ENCODE measurements around the gene CRY2. TPM values are rescaled to one million over a fixed set of nuclear protein-coding genes. Genes with fewer than 3 reads are reported as not detected.

Gene CRY2
- total RNA-seq, 1 donor from 2014 or later = 54.2 TPM

DNA sequence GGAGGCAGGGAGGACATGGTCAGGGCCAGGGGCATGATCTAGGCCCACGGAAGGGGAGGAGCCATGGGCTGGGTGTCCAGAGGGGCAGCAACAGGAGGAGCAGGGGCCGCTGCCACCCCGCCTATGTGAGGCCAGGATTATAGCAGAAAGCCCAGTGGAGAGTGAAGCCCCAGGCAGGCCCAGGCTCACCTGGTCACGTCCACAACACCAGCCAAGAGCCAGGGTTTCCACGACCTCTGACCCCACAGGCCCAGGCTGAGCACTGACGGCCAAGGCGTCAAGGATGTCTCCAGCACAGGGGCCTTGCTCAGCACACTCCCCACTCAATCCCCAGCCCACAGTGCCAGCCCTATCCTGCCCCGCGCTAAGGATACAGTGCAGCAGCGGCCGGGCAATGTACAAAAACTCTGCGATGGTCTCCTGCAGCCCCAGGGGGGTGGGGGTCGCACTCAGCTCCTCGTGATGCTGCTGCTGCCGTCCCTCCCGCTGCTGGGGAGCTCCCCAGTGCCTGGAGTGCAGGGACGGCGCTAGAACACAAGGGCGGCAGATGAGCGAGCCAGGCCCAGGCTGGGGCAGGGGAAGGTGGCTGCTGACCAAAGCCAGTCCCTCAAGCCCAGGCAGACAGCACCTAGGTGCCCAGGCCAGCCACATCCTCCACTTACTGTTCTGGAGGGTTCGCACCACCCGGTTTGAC, 66.8 kb downstream of the CRY2 start:
- H3K27ac ChIP-seq = no peak overlapping the region
- H3K36me3 ChIP-seq = peaks cover 70% of the 10 kb centered on the region
- ATAC-seq = no peak

GRCh38 chr11:45915446-45915845, 68.2 kb downstream of the CRY2 start:
- no peak for ATAC-seq
- Histone ChIP-seq H3K9me3 (no peaks in the 10 kb centered on the region), H3K27ac (no peak overlapping the region), H3K4me3 (no peak overlapping the region), H3K27me3 (no peaks in the 10 kb centered on the region), H3K36me3 (peaks cover 56% of the 10 kb centered on the region), H3K4me1 (peaks cover 9% of the 10 kb centered on the region)
- DNase-seq = no peak
- TF ChIP-seq, protein P1, sequence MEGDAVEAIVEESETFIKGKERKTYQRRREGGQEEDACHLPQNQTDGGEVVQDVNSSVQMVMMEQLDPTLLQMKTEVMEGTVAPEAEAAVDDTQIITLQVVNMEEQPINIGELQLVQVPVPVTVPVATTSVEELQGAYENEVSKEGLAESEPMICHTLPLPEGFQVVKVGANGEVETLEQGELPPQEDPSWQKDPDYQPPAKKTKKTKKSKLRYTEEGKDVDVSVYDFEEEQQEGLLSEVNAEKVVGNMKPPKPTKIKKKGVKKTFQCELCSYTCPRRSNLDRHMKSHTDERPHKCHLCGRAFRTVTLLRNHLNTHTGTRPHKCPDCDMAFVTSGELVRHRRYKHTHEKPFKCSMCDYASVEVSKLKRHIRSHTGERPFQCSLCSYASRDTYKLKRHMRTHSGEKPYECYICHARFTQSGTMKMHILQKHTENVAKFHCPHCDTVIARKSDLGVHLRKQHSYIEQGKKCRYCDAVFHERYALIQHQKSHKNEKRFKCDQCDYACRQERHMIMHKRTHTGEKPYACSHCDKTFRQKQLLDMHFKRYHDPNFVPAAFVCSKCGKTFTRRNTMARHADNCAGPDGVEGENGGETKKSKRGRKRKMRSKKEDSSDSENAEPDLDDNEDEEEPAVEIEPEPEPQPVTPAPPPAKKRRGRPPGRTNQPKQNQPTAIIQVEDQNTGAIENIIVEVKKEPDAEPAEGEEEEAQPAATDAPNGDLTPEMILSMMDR (IDR thresholded peaks at IDR 0.05) = no peak
- intact Hi-C loops (cut with DNase I) = no loop called here

More for the DNA sequence above, 66.8 kb downstream of the CRY2 start:
- H3K9me3 ChIP-seq = no peaks in the 10 kb centered on the region
- TF ChIP-seq, protein P1 (IDR thresholded peaks at IDR 0.05) = no peak
- DNase-seq = no peak
- H3K27me3 ChIP-seq = no peaks in the 10 kb centered on the region
- intact Hi-C loops (cut with DNase I) = no loop called here
- peaks cover 9% of the 10 kb centered on the region for H3K4me1 ChIP-seq
- no peak overlapping the region for H3K4me3 ChIP-seq

GRCh38 chr11:45917286-45917622, 70.0 kb downstream of the CRY2 start:
- peaks cover 38% of the 10 kb centered on the region for H3K36me3 ChIP-seq
- H3K27ac ChIP-seq = peak overlapping the region; percentile 82
- peaks cover 8% of the 10 kb centered on the region for H3K27me3 ChIP-seq
- intact Hi-C loops (cut with DNase I) = no loop called here
- H3K9me3 ChIP-seq = no peaks in the 10 kb centered on the region
- peak overlapping the region; percentile 60 for H3K4me3 ChIP-seq
- no peak for ATAC-seq
- TF ChIP-seq, protein P1 (IDR thresholded peaks at IDR 0.05) = no peak
- DNase-seq = no peak
- H3K4me1 ChIP-seq = peaks cover 19% of the 10 kb centered on the region

DNA sequence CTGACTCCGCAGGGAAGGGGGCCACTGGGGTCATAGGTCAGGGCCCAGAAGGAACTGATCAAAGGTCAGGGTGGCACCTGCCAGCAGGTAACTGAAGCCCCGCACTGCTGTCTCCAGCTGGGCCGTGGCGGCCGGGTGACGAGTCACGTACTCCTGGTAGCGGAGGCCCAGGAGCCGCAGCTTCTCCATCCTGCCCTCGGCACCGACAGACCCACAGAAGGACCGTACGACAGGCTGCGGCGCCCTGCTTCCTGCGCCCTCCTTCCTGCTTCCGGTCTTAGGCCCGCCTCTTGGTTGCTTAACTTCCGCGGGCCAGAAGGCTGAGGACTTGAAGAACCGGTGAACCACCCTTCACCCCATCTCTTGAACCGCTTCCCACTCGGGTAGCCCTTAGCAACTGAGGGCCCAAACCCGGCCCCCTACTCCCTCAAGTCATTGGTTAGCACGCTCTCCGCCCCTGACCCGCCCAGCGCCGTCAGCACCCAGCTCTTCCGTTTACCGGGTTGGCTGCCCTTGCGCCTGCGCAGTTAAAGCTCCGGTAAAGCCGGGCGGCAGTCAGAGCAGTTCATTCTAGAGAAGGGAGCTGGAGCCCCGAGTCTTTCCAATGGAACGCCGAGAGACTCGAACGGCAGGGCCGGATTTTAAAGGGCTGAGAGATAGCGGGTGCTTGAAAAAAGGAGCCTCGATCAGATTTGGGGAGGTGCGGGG, 70.5 kb downstream of the CRY2 start, which contains the start of gene PEX16:
Gene PEX16 (minus strand): TSS at position 255 of the 708 bp plus-strand sequence. CDS start 66 bp downstream, at position 189.
- intact Hi-C loops (cut with DNase I) = no loop called here
- H3K36me3 ChIP-seq = peaks cover 33% of the 10 kb centered on the region
- H3K4me1 ChIP-seq = peaks cover 20% of the 10 kb centered on the region

GRCh38 chr11:45918331-45918941, 71.2 kb downstream of the CRY2 start:
- H3K9me3 ChIP-seq = no peaks in the 10 kb centered on the region
- peak overlapping the region; percentile 60 for H3K4me3 ChIP-seq
- H3K27me3 ChIP-seq = peaks cover 19% of the 10 kb centered on the region
- H3K27ac ChIP-seq = peak overlapping the region; percentile 82
- ATAC-seq (peak; percentile 68), DNase-seq (peak; percentile 92)
- H3K36me3 ChIP-seq = peaks cover 26% of the 10 kb centered on the region
- H3K4me1 ChIP-seq = peaks cover 20% of the 10 kb centered on the region
- intact Hi-C loops (cut with DNase I) = no loop called here
- TF ChIP-seq, protein P1 (IDR thresholded peaks at IDR 0.05) = no peak

More for the DNA sequence above, 70.5 kb downstream of the CRY2 start, which contains the start of gene PEX16:
- H3K4me3 ChIP-seq = peak within 1 kb of the TSS; percentile 60
- H3K9me3 ChIP-seq = no peaks in the 10 kb centered on the region
- H3K27me3 ChIP-seq = peaks cover 12% of the 10 kb centered on the region
- ATAC-seq (peak; percentile 87), DNase-seq (peak; percentile 99)
- H3K27ac ChIP-seq = peak within 1 kb of the TSS; percentile 82
- TF ChIP-seq, protein P1 (IDR thresholded peaks at IDR 0.05) = no peak

All from upper lobe of right lung (tissue), 1 donor.